ENCODE measurements around the gene CDON. TPM values are rescaled to one million over a fixed set of nuclear protein-coding genes. Genes with fewer than 3 reads are reported as not detected.

The CDON gene
- total and polyA plus RNA-seq, 9 of the 15 experiments (the other 6 are each of a cell fraction or from before 2014, with no cell fraction given), result 0.08 to 0.64 (median 0.40) TPM

GRCh38 chr11:126105022-126105747 is 42.5 kb upstream of the CDON start (continued):
- TF ChIP-seq FOXP4 (CRISPR knock-in tag; IDR thresholded peaks at IDR 0.05; ENCODE audit: borderline replicate concordance) (no peak), ZNF717 (CRISPR knock-in tag; IDR thresholded peaks at IDR 0.05) (no peak), HOXB6 (CRISPR knock-in tag; IDR thresholded peaks at IDR 0.05; ENCODE audit: borderline replicate concordance) (no peak), ATF4 (CRISPR knock-in tag; IDR thresholded peaks at IDR 0.05) (no peak), VEZF1 (CRISPR knock-in tag; IDR thresholded peaks at IDR 0.05) (no peak), ZKSCAN3 (CRISPR knock-in tag; IDR thresholded peaks at IDR 0.05) (no peak), MTF1 (CRISPR knock-in tag; IDR thresholded peaks at IDR 0.05; ENCODE audit: borderline replicate concordance) (no peak)
